Bronchus fibroblast of lung (primary cell): ENCODE data around the gene MCF2. TPM values are rescaled to one million over a fixed set of nuclear protein-coding genes. Genes with fewer than 3 reads are reported as not detected.

Experiments
- total RNA-seq: library from RNA; depleted of rRNA; stranded (reverse); fragments of >200 nt; gene quantifications from 2 replicates; pipeline ENCODE4 v1.2.3, GENCODE V29; 2015

MCF2 gene, protein sequence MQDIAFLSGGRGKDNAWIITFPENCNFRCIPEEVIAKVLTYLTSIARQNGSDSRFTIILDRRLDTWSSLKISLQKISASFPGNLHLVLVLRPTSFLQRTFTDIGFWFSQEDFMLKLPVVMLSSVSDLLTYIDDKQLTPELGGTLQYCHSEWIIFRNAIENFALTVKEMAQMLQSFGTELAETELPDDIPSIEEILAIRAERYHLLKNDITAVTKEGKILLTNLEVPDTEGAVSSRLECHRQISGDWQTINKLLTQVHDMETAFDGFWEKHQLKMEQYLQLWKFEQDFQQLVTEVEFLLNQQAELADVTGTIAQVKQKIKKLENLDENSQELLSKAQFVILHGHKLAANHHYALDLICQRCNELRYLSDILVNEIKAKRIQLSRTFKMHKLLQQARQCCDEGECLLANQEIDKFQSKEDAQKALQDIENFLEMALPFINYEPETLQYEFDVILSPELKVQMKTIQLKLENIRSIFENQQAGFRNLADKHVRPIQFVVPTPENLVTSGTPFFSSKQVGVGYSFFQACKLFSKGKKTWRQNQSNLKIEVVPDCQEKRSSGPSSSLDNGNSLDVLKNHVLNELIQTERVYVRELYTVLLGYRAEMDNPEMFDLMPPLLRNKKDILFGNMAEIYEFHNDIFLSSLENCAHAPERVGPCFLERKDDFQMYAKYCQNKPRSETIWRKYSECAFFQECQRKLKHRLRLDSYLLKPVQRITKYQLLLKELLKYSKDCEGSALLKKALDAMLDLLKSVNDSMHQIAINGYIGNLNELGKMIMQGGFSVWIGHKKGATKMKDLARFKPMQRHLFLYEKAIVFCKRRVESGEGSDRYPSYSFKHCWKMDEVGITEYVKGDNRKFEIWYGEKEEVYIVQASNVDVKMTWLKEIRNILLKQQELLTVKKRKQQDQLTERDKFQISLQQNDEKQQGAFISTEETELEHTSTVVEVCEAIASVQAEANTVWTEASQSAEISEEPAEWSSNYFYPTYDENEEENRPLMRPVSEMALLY
- not detected in 2 replicates for total RNA-seq

DNA sequence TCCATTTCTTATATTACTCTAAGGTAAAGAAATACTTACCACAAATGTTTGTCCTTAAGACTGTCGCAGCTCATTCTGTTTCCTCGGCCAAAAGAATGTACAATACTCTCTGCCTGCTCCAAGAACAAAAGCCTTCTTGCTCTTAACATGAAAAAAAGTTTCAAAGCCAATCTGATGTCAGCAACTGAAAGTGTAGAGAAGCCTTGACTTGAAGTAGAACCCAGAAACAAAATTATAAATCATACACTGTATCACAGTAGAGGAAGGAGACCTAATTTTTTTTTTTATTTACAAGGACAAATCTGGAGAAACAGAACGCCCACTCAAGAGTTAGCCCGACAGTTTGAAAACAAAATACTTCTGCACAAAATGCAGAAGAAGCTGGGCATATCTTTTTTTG is at the start of gene MCF2:
MCF2 (minus strand) TSS at position 101 of the 400 bp plus-strand sequence. CDS start 56,423 bp downstream, outside the sequence.

Other genes starting within 250 kb of the MCF2 start
- gene F9, start 177.4 kb downstream of the MCF2 start, total RNA-seq, result not detected in 2 replicates
- gene ATP11C, start 224.9 kb upstream of the MCF2 start, total RNA-seq, result 16.2 and 19.3 TPM in 2 replicates